HL-60 (cell line): ENCODE results near the gene SMIM1.

Experiments used
- DNase-seq, 2 experiments: peaks; one replicate each; pipeline ENCODE4 v3.0.0-alpha.2; 2010 to 2020; ENCODE audit warnings: low read depth in 1 of 2, low spot score in 1 of 2
- H3K27ac ChIP-seq: fragments of 250-450 bp; sonication (Bioruptor Pico); replicated peaks from 2 replicates; pipeline ENCODE4 v1.5.1; 2020; ENCODE audit warnings: mild to moderate bottlenecking, moderate library complexity
- H3K27me3 ChIP-seq: fragments of 250-450 bp; sonication (Bioruptor Pico); 2 replicates; pipeline ENCODE4 v1.5.1; 2021; ENCODE audit warnings: mild to moderate bottlenecking, moderate library complexity; ENCODE audit not compliant: insufficient read depth, poor library complexity, severe bottlenecking
- H3K4me3 ChIP-seq: replicated peaks from 2 replicates; pipeline ENCODE4 v1.5.1; 2011; ENCODE audit warnings: mild to moderate bottlenecking, control low read depth, low read length; ENCODE audit not compliant: insufficient read depth
- CTCF ChIP-seq: IDR thresholded peaks from one replicate; pipeline ENCODE4 v1.5.1; 2011; ENCODE audit warnings: low read length, control low read depth, inconsistent platforms; ENCODE audit not compliant: insufficient read depth
- GABPA ChIP-seq: IDR thresholded peaks from 2 replicates; pipeline ENCODE4 v1.6.1; 2012; ENCODE audit warnings: low read depth
- POLR2AphosphoS5 ChIP-seq: IDR thresholded peaks from 2 replicates; pipeline ENCODE4 v1.6.1; 2012; ENCODE audit warnings: low read depth
- REST ChIP-seq: IDR thresholded peaks from 2 replicates; pipeline ENCODE4 v1.6.1; 2012; ENCODE audit warnings: low read depth; ENCODE audit not compliant: insufficient replicate concordance
- SPI1 ChIP-seq: IDR thresholded peaks from 2 replicates; pipeline ENCODE4 v1.6.1; 2012; ENCODE audit warnings: low read depth, mild to moderate bottlenecking, borderline replicate concordance

SMIM1 gene

GRCh38 chr1:3761296-3762010 is 11.1 kb upstream of the SMIM1 start:
- no peak overlapping the region for H3K27ac ChIP-seq
- H3K4me3 ChIP-seq, result no peak overlapping the region
- H3K27me3 ChIP-seq, result peaks cover 5% of the 10 kb centered on the region
- DNase-seq, result no peak
- TF ChIP-seq GABPA, result no peak
- TF ChIP-seq CTCF, result no peak
- TF ChIP-seq POLR2AphosphoS5, result no peak
- TF ChIP-seq SPI1, result no peak
- no peak for TF ChIP-seq REST

- H3K27me3 ChIP-seq, result peaks cover 5% of the 10 kb centered on the region
- DNase-seq, result no peak
- H3K4me3 ChIP-seq, result no peak overlapping the region
- TF ChIP-seq CTCF (no peak), POLR2AphosphoS5 (no peak), GABPA (no peak), REST (no peak), SPI1 (no peak)
- no peak overlapping the region for H3K27ac ChIP-seq
These were observed 10.2 kb upstream of the SMIM1 start for GRCh38 chr1:3762151-3762872.

- TF ChIP-seq CTCF, result no peak
- no peak for TF ChIP-seq SPI1
- TF ChIP-seq POLR2AphosphoS5, result no peak
- peaks cover 5% of the 10 kb centered on the region for H3K27me3 ChIP-seq
- H3K4me3 ChIP-seq, result no peak overlapping the region
- DNase-seq, result no peak
- no peak overlapping the region for H3K27ac ChIP-seq
These were observed 9.7 kb upstream of the SMIM1 start for GRCh38 chr1:3762873-3763228.
